ENCODE data around the gene MGMT.

Gene MGMT

GRCh38 chr10:129774082-129774735, 307.2 kb downstream of the MGMT start:
- in situ Hi-C loops (cut with HindIII; ENCODE audit: low sequenced_read_pairs): no loop called here
- TF ChIP-seq CTCF (IDR thresholded peaks at IDR 0.05; ENCODE audit: low read depth, low read length, missing control alignments): no peak

GRCh38 chr10:129774736-129775401, 307.8 kb downstream of the MGMT start:
- no peak for TF ChIP-seq CTCF (IDR thresholded peaks at IDR 0.05; ENCODE audit: low read depth, low read length, missing control alignments)
- H3K4me3 ChIP-seq (ENCODE audit: low read depth, low read length): no peak overlapping the region
- in situ Hi-C loops (cut with HindIII; ENCODE audit: low sequenced_read_pairs): no loop called here
- DNase-seq (ENCODE audit: low read depth): no peak

More at GRCh38 chr10:129774082-129774735, 307.2 kb downstream of the MGMT start:
- DNase-seq (ENCODE audit: low read depth): no peak
- H3K4me3 ChIP-seq (ENCODE audit: low read depth, low read length): no peak overlapping the region

GRCh38 chr10:129775681-129776080, 308.6 kb downstream of the MGMT start:
- in situ Hi-C loops (cut with HindIII; ENCODE audit: low sequenced_read_pairs): no loop called here
- no peak overlapping the region for H3K4me3 ChIP-seq (ENCODE audit: low read depth, low read length)
- no peak for TF ChIP-seq CTCF (IDR thresholded peaks at IDR 0.05; ENCODE audit: low read depth, low read length, missing control alignments)
- DNase-seq (ENCODE audit: low read depth): no peak

GRCh38 chr10:129777687-129778086, 310.6 kb downstream of the MGMT start:
- no peak for TF ChIP-seq CTCF (IDR thresholded peaks at IDR 0.05; ENCODE audit: low read depth, low read length, missing control alignments)
- H3K4me3 ChIP-seq (ENCODE audit: low read depth, low read length): no peak overlapping the region
- in situ Hi-C loops (cut with HindIII; ENCODE audit: low sequenced_read_pairs): no loop called here
- no peak for DNase-seq (ENCODE audit: low read depth)

DNA sequence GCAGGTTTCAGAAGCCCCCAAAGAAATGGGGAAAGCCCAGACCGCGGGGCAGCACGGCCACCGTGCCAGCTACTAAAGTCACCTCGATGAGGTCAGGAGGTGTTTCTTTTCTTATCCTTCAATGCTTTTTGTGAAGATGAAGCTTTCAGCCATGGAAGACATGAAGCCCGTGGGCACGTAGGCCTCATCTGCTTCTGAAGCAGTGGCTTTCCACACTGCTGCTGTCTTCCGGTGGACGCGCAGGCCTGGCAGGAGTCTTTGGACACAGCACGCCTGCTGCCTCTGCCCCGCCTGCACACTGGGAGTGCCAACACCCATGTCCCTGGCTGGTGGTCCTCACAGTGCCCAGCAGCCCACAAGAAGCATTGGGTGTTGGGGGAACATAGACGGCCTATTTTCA, 311.5 kb downstream of the MGMT start:
- in situ Hi-C loops (cut with HindIII; ENCODE audit: low sequenced_read_pairs): no loop called here
- no peak overlapping the region for H3K4me3 ChIP-seq (ENCODE audit: low read depth, low read length)
- no peak for TF ChIP-seq CTCF (IDR thresholded peaks at IDR 0.05; ENCODE audit: low read depth, low read length, missing control alignments)
- DNase-seq (ENCODE audit: low read depth): no peak

- in situ Hi-C loops (cut with HindIII; ENCODE audit: low sequenced_read_pairs): no loop called here
- TF ChIP-seq CTCF (IDR thresholded peaks at IDR 0.05; ENCODE audit: low read depth, low read length, missing control alignments): no peak
- H3K4me3 ChIP-seq (ENCODE audit: low read depth, low read length): no peak overlapping the region
- no peak for DNase-seq (ENCODE audit: low read depth)
These were observed 312.4 kb downstream of the MGMT start for GRCh38 chr10:129779126-129780111.
